HEK293 (cell line): ENCODE data around the gene NRGN.

Experiments
- CTCF ChIA-PET: fragments of 350-600 bp; formaldehyde crosslinking; extraction: SDS; loops from one replicate; lab custom pipeline; 2021; ENCODE audit warnings: antibody characterized with exemption; lab: Yijun Ruan, JAX
- POLR2A ChIA-PET: fragments of 300-600 bp; formaldehyde crosslinking; extraction: SDS; loops from one replicate; lab custom pipeline; 2020; ENCODE audit warnings: antibody characterized with exemption, inconsistent platforms; lab: Yijun Ruan, JAX
- H3K27ac ChIP-seq: fragments of 200-500 bp; sonication (Bioruptor generic); 2 replicates; pipeline ENCODE4 v1.5.1; 2014; ENCODE audit warnings: low read depth, low read length, control low read depth, inconsistent platforms; ENCODE audit errors: extremely low read depth
- H3K36me3 ChIP-seq, 2 experiments: fragments of 200-500 bp in 1 of 2; sonication (Bioruptor generic) in 1 of 2; 1 replicate in 1 of 2; 2 replicates in 1 of 2; pipeline ENCODE4 v1.5.1; 2014 to 2017; ENCODE audit warnings: inconsistent platforms in 2 of 2, low read length in 2 of 2; ENCODE audit not compliant: control insufficient read depth in 2 of 2, insufficient read depth in 1 of 2
- H3K4me1 ChIP-seq: fragments of 200-500 bp; sonication (Bioruptor generic); 2 replicates; pipeline ENCODE4 v1.5.1; 2014; ENCODE audit warnings: mild to moderate bottlenecking, low read length, inconsistent platforms; ENCODE audit not compliant: control insufficient read depth, insufficient read depth
- H3K4me3 ChIP-seq: 2 replicates; pipeline ENCODE4 v1.5.1; 2011; ENCODE audit warnings: low read depth, mild to moderate bottlenecking, control low read depth, low read length, moderate library complexity
- H3K9me3 ChIP-seq: fragments of 200-500 bp; sonication (Bioruptor generic); 2 replicates; pipeline ENCODE4 v1.5.1; 2014; ENCODE audit warnings: low read depth, low read length, inconsistent platforms; ENCODE audit not compliant: control insufficient read depth, insufficient read depth
- BCL11A ChIP-seq: fragments of 450-650 bp; formaldehyde crosslinking; IDR thresholded peaks from 2 replicates; pipeline ENCODE4 v1.5.1; 2016; ENCODE audit warnings: low read depth, missing biosample characterization, missing genetic modification characterization
- EGR2 ChIP-seq: fragments of 450-650 bp; formaldehyde crosslinking; IDR thresholded peaks from 2 replicates; pipeline ENCODE4 v1.5.1; 2016; ENCODE audit warnings: low read depth, missing biosample characterization, missing genetic modification characterization
- GFI1B ChIP-seq: fragments of 450-650 bp; formaldehyde crosslinking; IDR thresholded peaks from 2 replicates; pipeline ENCODE4 v1.5.1; 2016; ENCODE audit warnings: missing biosample characterization, missing genetic modification characterization
- HOXD13 ChIP-seq: sonication (generic); formaldehyde crosslinking; IDR thresholded peaks from 2 replicates; pipeline ENCODE4 v1.8.0; 2022; ENCODE audit warnings: missing genetic modification reagents, borderline replicate concordance
- SCRT2 ChIP-seq: fragments of 450-650 bp; formaldehyde crosslinking; IDR thresholded peaks from 2 replicates; pipeline ENCODE4 v1.5.1; 2016; ENCODE audit warnings: missing biosample characterization, missing genetic modification characterization
- ZNF121 ChIP-seq: fragments of 450-650 bp; formaldehyde crosslinking; IDR thresholded peaks from 2 replicates; pipeline ENCODE4 v1.5.1; 2016; ENCODE audit warnings: missing biosample characterization, missing genetic modification characterization
- ZNF2 ChIP-seq: fragments of 450-650 bp; formaldehyde crosslinking; IDR thresholded peaks from 2 replicates; pipeline ENCODE4 v1.5.1; 2016; ENCODE audit warnings: missing biosample characterization, missing genetic modification characterization
- ZNF202 ChIP-seq: fragments of 450-650 bp; formaldehyde crosslinking; IDR thresholded peaks from 2 replicates; pipeline ENCODE4 v1.5.1; 2016; ENCODE audit warnings: missing biosample characterization, missing genetic modification characterization, borderline replicate concordance
- ZNF23 ChIP-seq: fragments of 450-650 bp; formaldehyde crosslinking; IDR thresholded peaks from 2 replicates; pipeline ENCODE4 v1.5.1; 2016; ENCODE audit warnings: missing biosample characterization, missing genetic modification characterization, borderline replicate concordance
- ZNF248 ChIP-seq: fragments of 450-650 bp; formaldehyde crosslinking; IDR thresholded peaks from 2 replicates; pipeline ENCODE4 v1.5.1; 2017; ENCODE audit warnings: missing biosample characterization, missing genetic modification characterization
- ZNF324 ChIP-seq: fragments of 450-650 bp; formaldehyde crosslinking; IDR thresholded peaks from 2 replicates; pipeline ENCODE4 v1.5.1; 2016; ENCODE audit warnings: missing biosample characterization, missing genetic modification characterization
- ZNF366 ChIP-seq: fragments of 450-650 bp; formaldehyde crosslinking; conservative IDR thresholded peaks from 2 replicates; pipeline ENCODE4 v1.5.1; 2016; ENCODE audit warnings: missing biosample characterization, missing genetic modification characterization
- ZNF514 ChIP-seq: fragments of 450-650 bp; formaldehyde crosslinking; IDR thresholded peaks from 2 replicates; pipeline ENCODE4 v1.5.1; 2016; ENCODE audit warnings: missing biosample characterization, missing genetic modification characterization
- ZNF585B ChIP-seq: fragments of 450-650 bp; formaldehyde crosslinking; IDR thresholded peaks from 2 replicates; pipeline ENCODE4 v1.5.1; 2016; ENCODE audit warnings: missing biosample characterization, missing genetic modification characterization
- ZNF660 ChIP-seq: fragments of 450-650 bp; IDR thresholded peaks from 2 replicates; pipeline ENCODE4 v1.5.1; 2018; ENCODE audit warnings: missing biosample characterization, mild to moderate bottlenecking, missing genetic modification characterization
- ZNF707 ChIP-seq: fragments of 450-650 bp; formaldehyde crosslinking; IDR thresholded peaks from 2 replicates; pipeline ENCODE4 v1.5.1; 2016; ENCODE audit warnings: missing biosample characterization, missing genetic modification characterization
- TF ChIP-seq, protein P1 (sequence below): fragments of 450-650 bp; formaldehyde crosslinking; IDR thresholded peaks from 2 replicates; pipeline ENCODE4 v1.5.1; 2016; ENCODE audit warnings: missing biosample characterization, missing genetic modification characterization
- TF ChIP-seq, protein P2 (sequence below): fragments of 450-650 bp; formaldehyde crosslinking; IDR thresholded peaks from 2 replicates; pipeline ENCODE4 v1.5.1; 2016; ENCODE audit warnings: missing biosample characterization, missing genetic modification characterization
- TF ChIP-seq, protein P3 (sequence below): fragments of 450-650 bp; formaldehyde crosslinking; IDR thresholded peaks from 2 replicates; pipeline ENCODE4; 2016; ENCODE audit warnings: missing biosample characterization, missing genetic modification characterization

Gene NRGN

DNA sequence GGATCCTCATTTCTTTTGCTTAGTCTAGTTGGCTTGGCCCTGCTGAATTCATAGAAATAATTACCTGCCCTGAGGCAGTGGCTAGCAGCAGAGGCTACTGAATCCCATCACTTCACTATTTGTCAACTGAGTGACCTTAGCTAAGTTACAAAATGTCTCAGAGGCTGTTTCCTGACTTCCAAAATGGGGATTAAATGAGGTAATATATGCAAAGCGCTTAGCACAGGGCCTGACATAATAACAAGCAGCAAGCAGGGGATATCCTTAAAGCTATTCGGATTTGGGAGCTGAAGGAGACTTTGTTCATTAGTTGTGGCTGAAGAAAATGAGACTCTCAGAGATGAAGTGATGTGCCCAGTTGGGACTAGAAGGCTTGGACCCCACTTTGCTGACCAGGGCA lies 2.8 kb downstream of the NRGN start (continued):
- TF ChIP-seq, protein P1, sequence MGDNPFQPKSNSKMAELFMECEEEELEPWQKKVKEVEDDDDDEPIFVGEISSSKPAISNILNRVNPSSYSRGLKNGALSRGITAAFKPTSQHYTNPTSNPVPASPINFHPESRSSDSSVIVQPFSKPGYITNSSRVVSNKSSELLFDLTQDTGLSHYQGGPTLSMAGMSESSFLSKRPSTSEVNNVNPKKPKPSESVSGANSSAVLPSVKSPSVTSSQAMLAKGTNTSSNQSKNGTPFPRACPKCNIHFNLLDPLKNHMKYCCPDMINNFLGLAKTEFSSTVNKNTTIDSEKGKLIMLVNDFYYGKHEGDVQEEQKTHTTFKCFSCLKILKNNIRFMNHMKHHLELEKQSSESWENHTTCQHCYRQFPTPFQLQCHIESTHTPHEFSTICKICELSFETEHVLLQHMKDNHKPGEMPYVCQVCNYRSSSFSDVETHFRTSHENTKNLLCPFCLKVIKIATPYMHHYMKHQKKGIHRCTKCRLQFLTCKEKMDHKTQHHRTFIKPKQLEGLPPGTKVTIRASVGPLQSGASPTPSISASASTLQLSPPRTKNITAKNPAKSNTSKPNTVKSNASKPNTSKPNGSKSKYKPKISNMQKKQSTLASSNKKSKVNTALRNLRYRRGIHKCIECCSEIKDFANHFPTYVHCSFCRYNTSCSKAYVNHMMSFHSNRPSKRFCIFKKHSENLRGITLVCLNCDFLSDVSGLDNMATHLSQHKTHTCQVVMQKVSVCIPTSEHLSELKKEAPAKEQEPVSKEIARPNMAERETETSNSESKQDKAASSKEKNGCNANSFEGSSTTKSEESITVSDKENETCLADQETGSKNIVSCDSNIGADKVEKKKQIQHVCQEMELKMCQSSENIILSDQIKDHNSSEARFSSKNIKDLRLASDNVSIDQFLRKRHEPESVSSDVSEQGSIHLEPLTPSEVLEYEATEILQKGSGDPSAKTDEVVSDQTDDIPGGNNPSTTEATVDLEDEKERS (tag by site-specific recombination) = no peak

DNA sequence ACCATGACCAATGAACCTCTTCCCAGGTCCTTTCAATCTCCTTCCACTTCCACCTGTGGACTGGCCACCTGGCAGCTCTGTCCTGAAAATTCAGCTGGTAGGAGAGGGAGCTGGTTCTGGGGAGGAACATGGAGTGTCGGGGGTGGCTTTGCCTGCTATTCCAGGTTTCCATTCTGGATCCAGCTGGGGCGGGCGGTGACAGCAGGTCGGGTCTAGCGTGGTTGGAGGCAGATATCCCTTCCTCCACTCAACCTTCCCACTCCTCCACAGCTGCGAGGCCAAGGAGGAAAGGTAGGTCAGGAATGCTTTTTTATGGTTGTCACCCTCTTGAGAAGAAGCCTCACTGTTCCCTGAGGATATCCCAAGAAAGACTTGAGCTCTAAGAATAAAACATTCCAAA lies 3.3 kb downstream of the NRGN start:
- ChIA-PET CTCF (interaction anchor here (0.7 to 3.0 kb wide), 5 partner anchors 13 to 133 kb away, joined by 3 to 13 read pairs (median 3); no protein-coding TSS in a partner anchor), POLR2A (interaction anchor here (1.5 kb wide), 1 partner anchor 10 kb away, joined by 9 read pairs; the partner anchor contains the start of gene VSIG2)
- no peaks in the 10 kb centered on the region for H3K9me3 ChIP-seq
- no peak overlapping the region for H3K27ac ChIP-seq
- H3K36me3 ChIP-seq = no peaks in the 10 kb centered on the region
- no peaks in the 10 kb centered on the region; the same call in 1 of the 2 replicates for H3K4me1 ChIP-seq
- H3K4me3 ChIP-seq = no peak overlapping the region
- TF ChIP-seq GFI1B (tag by site-specific recombination) (no peak), ZNF248 (tag by site-specific recombination) (no peak), ZNF707 (tag by site-specific recombination) (no peak), EGR2 (tag by site-specific recombination) (peak; percentile 29; the same call in 1 of the 2 replicates), ZNF660 (tag by site-specific recombination) (no peak), ZNF324 (tag by site-specific recombination) (no peak), HOXD13 (CRISPR knock-in tag) (no peak)
- TF ChIP-seq, protein P2, sequence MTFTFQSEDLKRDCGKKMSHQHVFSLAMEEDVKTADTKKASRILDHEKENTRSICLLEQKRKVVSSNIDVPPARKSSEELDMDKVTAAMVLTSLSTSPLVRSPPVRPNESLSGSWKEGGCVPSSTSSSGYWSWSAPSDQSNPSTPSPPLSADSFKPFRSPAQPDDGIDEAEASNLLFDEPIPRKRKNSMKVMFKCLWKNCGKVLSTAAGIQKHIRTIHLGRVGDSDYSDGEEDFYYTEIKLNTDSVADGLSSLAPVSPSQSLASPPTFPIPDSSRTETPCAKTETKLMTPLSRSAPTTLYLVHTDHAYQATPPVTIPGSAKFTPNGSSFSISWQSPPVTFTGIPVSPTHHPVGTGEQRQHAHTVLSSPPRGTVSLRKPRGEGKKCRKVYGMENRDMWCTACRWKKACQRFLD (tag by site-specific recombination) = no peak

DNA sequence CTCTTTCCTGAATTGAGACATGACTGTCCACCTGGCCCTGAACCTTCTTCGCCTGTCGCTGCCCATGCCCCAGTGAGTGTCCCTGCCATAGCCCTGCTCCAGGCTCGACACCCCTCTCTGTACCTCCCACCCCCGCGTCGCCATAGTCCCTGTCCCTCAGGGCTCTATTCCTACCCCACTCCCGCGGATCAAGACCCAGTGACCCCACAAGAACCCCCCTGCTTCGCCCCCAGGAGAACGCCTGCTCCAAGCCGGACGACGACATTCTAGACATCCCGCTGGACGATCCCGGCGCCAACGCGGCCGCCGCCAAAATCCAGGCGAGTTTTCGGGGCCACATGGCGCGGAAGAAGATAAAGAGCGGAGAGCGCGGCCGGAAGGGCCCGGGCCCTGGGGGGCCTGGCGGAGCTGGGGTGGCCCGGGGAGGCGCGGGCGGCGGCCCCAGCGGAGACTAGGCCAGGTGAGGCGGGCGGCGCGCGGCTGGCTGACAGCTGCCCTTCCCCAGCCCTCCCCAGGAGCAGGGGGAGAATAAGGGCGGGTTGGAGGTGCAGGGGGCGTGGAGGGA lies 5.6 kb downstream of the NRGN start:
- TF ChIP-seq ZNF366 = no peak
- TF ChIP-seq ZNF2 (tag by site-specific recombination) = no peak
- no peak for TF ChIP-seq ZNF121
- no peak for TF ChIP-seq ZNF585B
- no peak for TF ChIP-seq BCL11A (tag by site-specific recombination)
- TF ChIP-seq, protein P3, sequence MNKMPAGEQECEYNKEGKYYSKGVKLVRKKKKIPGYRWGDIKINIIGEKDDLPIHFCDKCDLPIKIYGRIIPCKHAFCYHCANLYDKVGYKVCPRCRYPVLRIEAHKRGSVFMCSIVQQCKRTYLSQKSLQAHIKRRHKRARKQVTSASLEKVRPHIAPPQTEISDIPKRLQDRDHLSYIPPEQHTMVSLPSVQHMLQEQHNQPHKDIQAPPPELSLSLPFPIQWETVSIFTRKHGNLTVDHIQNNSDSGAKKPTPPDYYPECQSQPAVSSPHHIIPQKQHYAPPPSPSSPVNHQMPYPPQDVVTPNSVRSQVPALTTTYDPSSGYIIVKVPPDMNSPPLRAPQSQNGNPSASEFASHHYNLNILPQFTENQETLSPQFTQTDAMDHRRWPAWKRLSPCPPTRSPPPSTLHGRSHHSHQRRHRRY (tag by site-specific recombination) = no peak
- no peak for TF ChIP-seq ZNF514 (tag by site-specific recombination)
- no peak for TF ChIP-seq ZNF202
- TF ChIP-seq SCRT2 (tag by site-specific recombination) = no peak
- TF ChIP-seq ZNF23 (tag by site-specific recombination) = no peak
- Histone ChIP-seq H3K4me1 (no peaks in the 10 kb centered on the region; the same call in 1 of the 2 replicates), H3K36me3 (no peaks in the 10 kb centered on the region), H3K27ac (no peak overlapping the region), H3K4me3 (no peak overlapping the region), H3K9me3 (no peaks in the 10 kb centered on the region)
- CTCF ChIA-PET = interaction anchor here (1.3 to 2.0 kb wide), 4 partner anchors 16 to 75 kb away, joined by 4 to 23 read pairs (median 6); no protein-coding TSS in a partner anchor
- POLR2A ChIA-PET = interaction anchor here (1.9 kb wide), 1 partner anchor 13 kb away, joined by 9 read pairs; no protein-coding TSS in a partner anchor
